Gastroesophageal sphincter (tissue), 4 donors: ENCODE results near the gene ACOT7. TPM values are rescaled to one million over a fixed set of nuclear protein-coding genes. Genes with fewer than 3 reads are reported as not detected.
"Not testable (repeated sequence)": the region's sequence is repeated elsewhere in the genome, so short reads cannot be mapped to it uniquely, and the experiment has no call there.

Experiments
- ATAC-seq: fragments of 150-250 bp; one replicate; pipeline ENCODE4 v1.9.1; 2016; ENCODE audit warnings: mild to moderate bottlenecking, moderate library complexity
- H3K27ac ChIP-seq, 4 donors: fragments of 200-600 bp; sonication (generic) in 3 of 4; 1 replicate in 3 of 4; 2 replicates in 1 of 4; pipeline ENCODE4 v1.5.1; 2016 to 2019
- H3K27me3 ChIP-seq: fragments of 200-600 bp; sonication (generic); one replicate; pipeline ENCODE4 v1.5.1; 2019
- H3K36me3 ChIP-seq, 2 donors: fragments of 200-600 bp; sonication (generic); one replicate each; pipeline ENCODE4 v1.5.1; 2019; ENCODE audit warnings: control low read depth in 1 of 2
- H3K4me1 ChIP-seq, 3 donors: fragments of 200-600 bp; sonication (generic); 1 replicate in 2 of 3; 2 replicates in 1 of 3; pipeline ENCODE4 v1.5.1; 2016 to 2019; ENCODE audit warnings: control low read depth in 2 of 3
- H3K4me3 ChIP-seq, 2 donors: fragments of 200-600 bp; sonication (generic); one replicate each; pipeline ENCODE4 v1.5.1; 2019; ENCODE audit warnings: mild to moderate bottlenecking in 1 of 2, moderate library complexity in 1 of 2
- H3K9me3 ChIP-seq, 3 donors: fragments of 200-600 bp; sonication (generic); one replicate each; pipeline ENCODE4 v1.5.1; 2017 to 2019; ENCODE audit warnings: control low read depth in 2 of 3
- EP300 ChIP-seq: sonication (generic); formaldehyde crosslinking; IDR thresholded peaks from one replicate; pipeline ENCODE4 v1.6.1; 2017; ENCODE audit warnings: antibody characterized with exemption, mild to moderate bottlenecking
- POLR2A ChIP-seq, 2 donors: fragments of 450-650 bp; IDR thresholded peaks; one replicate each; pipeline ENCODE4 v1.6.1; 2017; ENCODE audit warnings: antibody characterized with exemption in 2 of 2, mild to moderate bottlenecking in 2 of 2, moderate library complexity in 1 of 2
- POLR2AphosphoS5 ChIP-seq: sonication (generic); formaldehyde crosslinking; IDR thresholded peaks from one replicate; pipeline ENCODE4 v1.6.1; 2017; ENCODE audit warnings: antibody characterized with exemption
- WGBS, 2 donors: methylation state at CpG; one replicate each; pipeline ENCODE4 v1.1.5; 2018; ENCODE audit warnings: low coverage in 1 of 2; 5-methylcytosine and 5-hydroxymethylcytosine counted together
- total RNA-seq, 4 donors: library from RNA; depleted of rRNA; stranded (reverse); fragments of >200 nt; gene quantifications; one replicate each; pipeline ENCODE4 v1.1.0, GENCODE V29; 2016
- TF ChIP-seq, protein P1 (sequence below), 4 experiments: fragments of 200-600 bp in 2 of 4; fragments of 450-650 bp in 2 of 4; sonication (generic) in 1 of 4; IDR thresholded peaks; one replicate each; pipeline ENCODE4 v1.5.1; 2017 to 2019; ENCODE audit warnings: antibody characterized with exemption in 4 of 4, mild to moderate bottlenecking in 2 of 4, moderate library complexity in 2 of 4

The ACOT7 gene, protein sequence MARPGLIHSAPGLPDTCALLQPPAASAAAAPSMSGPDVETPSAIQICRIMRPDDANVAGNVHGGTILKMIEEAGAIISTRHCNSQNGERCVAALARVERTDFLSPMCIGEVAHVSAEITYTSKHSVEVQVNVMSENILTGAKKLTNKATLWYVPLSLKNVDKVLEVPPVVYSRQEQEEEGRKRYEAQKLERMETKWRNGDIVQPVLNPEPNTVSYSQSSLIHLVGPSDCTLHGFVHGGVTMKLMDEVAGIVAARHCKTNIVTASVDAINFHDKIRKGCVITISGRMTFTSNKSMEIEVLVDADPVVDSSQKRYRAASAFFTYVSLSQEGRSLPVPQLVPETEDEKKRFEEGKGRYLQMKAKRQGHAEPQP
- total RNA-seq = 10 to 100 TPM; 22.3 to 32.5 (median 25.0) TPM

DNA sequence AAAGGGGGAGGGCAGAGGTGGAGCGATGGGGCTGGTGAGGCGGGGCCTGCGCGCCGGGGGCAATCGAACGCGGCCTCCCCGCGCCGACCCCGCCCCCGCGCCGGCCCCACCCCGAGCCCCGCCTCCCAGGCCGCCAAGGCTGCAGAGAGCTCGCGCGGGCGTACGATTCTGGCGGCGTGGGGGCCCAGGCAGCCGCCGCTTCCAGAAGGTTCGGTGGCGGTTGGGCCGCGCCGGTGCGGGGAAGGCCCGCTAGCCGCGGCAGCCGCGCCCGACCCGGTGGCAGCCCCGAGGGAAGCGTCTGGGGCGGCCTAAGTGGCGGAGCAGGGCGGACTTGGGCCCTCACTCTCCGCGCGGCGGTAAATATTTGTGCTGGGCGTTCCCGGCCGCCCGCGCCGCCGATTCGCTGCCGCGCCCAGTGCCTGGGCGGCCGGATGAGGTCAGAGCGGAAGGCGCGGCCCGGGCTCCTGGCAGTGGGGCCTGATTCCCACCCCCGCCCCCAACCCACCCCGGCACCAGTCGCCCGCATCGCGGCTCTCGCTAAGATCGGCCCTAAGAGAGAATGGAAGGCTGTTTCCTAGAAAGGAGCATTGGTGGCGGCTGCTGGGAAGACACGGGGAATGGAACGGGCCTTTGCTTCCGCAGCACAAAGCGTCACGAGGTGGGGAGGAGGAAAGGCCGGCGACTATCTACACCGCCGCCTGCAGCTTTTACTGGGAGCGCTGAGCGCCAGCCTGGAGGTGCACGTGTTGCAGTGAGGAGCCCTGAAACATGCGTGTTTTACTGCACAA, at the start of gene ACOT7:
ACOT7 (minus strand) TSS at position 368 of the 788 bp plus-strand sequence. CDS start 368 bp downstream, outside the sequence.
- peaks cover 3 to 21% (median 6%) of the 10 kb centered on the region in 3 donors for H3K4me1 ChIP-seq
- peak; percentile 98 for ATAC-seq
- WGBS, 2 donors = no CpG with 5 or more reads among the region's 87 CpGs
- H3K27ac ChIP-seq = peak within 1 kb of the TSS; percentile 75 to 98 (median 94)
- H3K36me3 ChIP-seq = no peaks in the 10 kb centered on the region
- H3K27me3 ChIP-seq = no peaks in the 10 kb centered on the region
- no peak for TF ChIP-seq EP300
- TF ChIP-seq, protein P1, sequence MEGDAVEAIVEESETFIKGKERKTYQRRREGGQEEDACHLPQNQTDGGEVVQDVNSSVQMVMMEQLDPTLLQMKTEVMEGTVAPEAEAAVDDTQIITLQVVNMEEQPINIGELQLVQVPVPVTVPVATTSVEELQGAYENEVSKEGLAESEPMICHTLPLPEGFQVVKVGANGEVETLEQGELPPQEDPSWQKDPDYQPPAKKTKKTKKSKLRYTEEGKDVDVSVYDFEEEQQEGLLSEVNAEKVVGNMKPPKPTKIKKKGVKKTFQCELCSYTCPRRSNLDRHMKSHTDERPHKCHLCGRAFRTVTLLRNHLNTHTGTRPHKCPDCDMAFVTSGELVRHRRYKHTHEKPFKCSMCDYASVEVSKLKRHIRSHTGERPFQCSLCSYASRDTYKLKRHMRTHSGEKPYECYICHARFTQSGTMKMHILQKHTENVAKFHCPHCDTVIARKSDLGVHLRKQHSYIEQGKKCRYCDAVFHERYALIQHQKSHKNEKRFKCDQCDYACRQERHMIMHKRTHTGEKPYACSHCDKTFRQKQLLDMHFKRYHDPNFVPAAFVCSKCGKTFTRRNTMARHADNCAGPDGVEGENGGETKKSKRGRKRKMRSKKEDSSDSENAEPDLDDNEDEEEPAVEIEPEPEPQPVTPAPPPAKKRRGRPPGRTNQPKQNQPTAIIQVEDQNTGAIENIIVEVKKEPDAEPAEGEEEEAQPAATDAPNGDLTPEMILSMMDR (IDR thresholded peaks at IDR 0.05) = peak in 3 of 4 experiments; percentile 7 to 56 (median 13)
- TF ChIP-seq POLR2A (IDR thresholded peaks at IDR 0.05) = peak; percentile 74 to 87
- peak; percentile 33 for TF ChIP-seq POLR2AphosphoS5
- H3K9me3 ChIP-seq = no peaks in the 10 kb centered on the region
- H3K4me3 ChIP-seq = peak within 1 kb of the TSS; percentile 41 to 63

DNA sequence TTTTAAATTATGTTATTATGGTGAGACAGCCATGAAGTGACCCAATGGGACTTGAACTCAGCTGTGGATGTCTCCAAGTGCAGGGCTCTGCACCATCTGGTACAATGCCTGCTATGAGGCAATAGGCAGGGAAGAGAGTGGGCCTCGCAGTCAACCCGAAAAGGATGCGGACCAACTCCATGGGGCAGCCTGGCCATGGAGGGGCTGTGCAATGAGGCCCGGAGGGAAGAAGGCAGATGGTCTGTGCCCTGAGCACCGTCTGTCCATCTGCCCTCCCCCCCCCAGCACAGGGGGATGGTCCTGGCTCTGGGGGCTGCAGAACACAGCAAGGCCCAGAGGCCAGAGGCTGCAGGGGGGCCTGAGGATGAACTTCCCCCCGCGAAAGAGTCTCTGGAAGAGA, 48.0 kb upstream of the ACOT7 start:
- Histone ChIP-seq H3K4me3 (no peak overlapping the region), H3K27me3 (peaks cover 92% of the 10 kb centered on the region), H3K36me3 (no peaks in the 10 kb centered on the region), H3K27ac (no peak overlapping the region), H3K4me1 (peaks cover 0 to 11% (median 5%) of the 10 kb centered on the region in 3 donors), H3K9me3 (no peaks in the 10 kb centered on the region)
- TF ChIP-seq EP300 = no peak
- TF ChIP-seq POLR2A (IDR thresholded peaks at IDR 0.05) = no peak
- no peak for TF ChIP-seq POLR2AphosphoS5
- TF ChIP-seq, protein P1 (IDR thresholded peaks at IDR 0.05) = no peak
- 60% methylated on average over 2 of the region's 7 CpGs; no CpG with 5 or more reads in 1 of the 2 donors for WGBS, 2 donors
- no peak for ATAC-seq

DNA sequence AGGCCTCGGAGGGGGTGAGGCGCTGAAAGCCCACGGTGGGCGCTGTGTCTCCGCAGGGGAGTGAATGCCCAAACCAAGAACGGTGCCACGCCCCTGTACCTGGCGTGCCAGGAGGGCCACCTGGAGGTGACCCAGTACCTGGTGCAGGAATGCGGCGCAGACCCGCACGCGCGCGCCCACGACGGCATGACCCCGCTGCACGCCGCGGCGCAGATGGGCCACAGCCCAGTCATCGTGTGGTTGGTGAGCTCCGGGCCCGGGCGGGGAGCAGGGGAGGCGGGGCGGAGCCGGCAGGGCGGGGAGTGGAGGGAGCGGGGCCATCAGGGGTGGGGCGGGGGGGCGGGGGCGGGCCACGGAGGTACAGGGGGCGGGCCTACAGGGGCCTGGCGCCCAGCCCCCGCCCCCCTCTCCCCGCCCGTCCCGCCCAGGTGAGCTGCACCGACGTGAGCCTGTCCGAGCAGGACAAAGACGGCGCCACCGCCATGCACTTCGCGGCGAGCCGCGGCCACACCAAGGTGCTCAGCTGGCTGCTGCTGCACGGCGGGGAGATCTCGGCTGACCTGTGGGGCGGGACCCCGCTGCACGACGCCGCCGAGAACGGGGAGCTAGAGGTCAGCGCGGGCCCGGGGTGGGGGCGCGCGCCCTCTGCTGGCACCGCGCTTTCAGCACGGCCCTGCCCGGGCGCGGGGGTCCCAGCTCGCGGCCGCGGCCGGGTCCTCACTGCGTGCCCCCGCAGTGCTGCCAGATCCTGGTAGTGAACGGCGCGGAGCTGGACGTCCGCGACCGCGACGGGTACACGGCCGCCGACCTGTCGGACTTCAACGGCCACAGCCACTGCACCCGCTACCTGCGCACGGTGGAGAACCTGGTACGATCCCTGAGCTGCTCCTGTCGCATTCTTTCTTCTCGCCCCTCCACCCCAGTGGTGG, 46.9 kb upstream of the ACOT7 start:
- peak overlapping the region in 1 of 2 donors; percentile 23 for H3K4me3 ChIP-seq
- ATAC-seq = no peak

DNA sequence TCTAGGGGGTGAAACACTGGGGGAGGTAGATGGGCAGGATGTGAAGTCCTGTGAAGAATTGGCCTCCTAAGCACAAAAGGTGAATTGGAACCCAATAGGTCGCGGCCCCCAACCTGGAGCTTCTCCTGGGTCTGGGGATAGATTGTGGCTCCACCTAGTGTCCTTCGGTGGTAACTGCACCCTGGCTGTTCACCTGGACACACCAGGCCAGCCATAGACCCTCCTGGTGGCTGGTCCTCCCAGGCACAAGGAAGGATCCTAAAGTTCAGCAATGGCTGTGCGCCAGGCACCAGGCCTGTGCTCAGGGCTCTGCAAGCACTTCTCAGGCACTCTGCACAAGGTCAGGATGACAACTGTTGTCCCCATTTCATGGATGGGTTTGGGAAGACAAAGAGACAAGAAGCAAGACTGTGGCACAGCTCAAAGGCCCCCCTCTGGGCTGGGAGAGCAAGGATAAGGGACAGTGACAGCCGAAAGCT, 44.5 kb upstream of the ACOT7 start:
- no peak overlapping the region for H3K4me3 ChIP-seq
- H3K27me3 ChIP-seq = peaks cover 79% of the 10 kb centered on the region
- WGBS, 2 donors = 0% methylated on average over 2 of the region's 5 CpGs; no CpG with 5 or more reads in 1 of the 2 donors
- no peaks in the 10 kb centered on the region for H3K9me3 ChIP-seq
- H3K36me3 ChIP-seq = no peaks in the 10 kb centered on the region
- TF ChIP-seq POLR2A (IDR thresholded peaks at IDR 0.05) = no peak
- TF ChIP-seq, protein P1 (IDR thresholded peaks at IDR 0.05) = peak in 3 of 4 experiments; percentile 79 to 93 (median 85)
- peaks cover 0 to 11% (median 5%) of the 10 kb centered on the region in 3 donors for H3K4me1 ChIP-seq
- no peak for ATAC-seq
- H3K27ac ChIP-seq = no peak overlapping the region

More for the DNA sequence above, 46.9 kb upstream of the ACOT7 start:
- no peaks in the 10 kb centered on the region for H3K9me3 ChIP-seq
- peaks cover 89% of the 10 kb centered on the region for H3K27me3 ChIP-seq
- 18% methylated on average over 4 of the region's 101 CpGs; no CpG with 5 or more reads in 1 of the 2 donors for WGBS, 2 donors
- TF ChIP-seq EP300 = no peak
- no peak for TF ChIP-seq POLR2AphosphoS5
- TF ChIP-seq, protein P1 (IDR thresholded peaks at IDR 0.05) = peak in 1 of 4 experiments; percentile 48
- TF ChIP-seq POLR2A (IDR thresholded peaks at IDR 0.05) = no peak
- H3K36me3 ChIP-seq = no peaks in the 10 kb centered on the region
- H3K27ac ChIP-seq = no peak overlapping the region
- peaks cover 0 to 11% (median 5%) of the 10 kb centered on the region in 3 donors for H3K4me1 ChIP-seq

DNA sequence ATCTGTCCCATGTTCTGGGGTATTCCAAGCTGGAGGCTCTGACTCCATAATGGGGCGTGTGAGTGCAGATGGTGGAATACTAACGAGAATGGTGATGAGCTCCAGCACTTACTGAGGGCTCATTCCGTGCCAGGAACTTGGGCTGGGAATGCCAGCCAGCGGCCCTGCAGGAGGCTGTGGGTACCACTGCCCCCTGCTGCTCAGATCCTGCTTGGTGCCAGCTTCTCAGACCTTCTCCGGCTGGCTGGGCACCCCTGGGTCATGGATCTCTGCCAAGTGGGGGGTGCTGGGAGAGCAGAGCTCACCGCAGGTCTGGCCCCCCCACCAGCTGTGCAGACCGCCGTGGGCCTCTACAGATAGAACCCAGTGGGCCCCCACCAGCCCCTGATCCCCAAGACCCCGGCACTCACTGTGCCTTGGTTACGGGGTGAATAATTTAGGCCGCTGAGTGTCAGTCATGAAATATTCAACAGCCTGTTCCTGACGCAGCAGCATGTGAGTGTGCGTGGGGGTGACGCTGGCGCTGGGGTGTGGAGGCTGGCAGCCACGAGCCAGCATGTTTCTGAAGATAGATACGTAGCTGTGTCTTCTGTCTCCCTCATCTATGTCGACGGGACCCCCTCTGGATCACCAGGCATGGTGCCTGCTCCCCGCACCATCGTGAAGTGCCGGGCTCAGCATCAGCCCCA, 43.6 kb upstream of the ACOT7 start:
- WGBS, 2 donors = 35% methylated on average over 4 of the region's 22 CpGs; no CpG with 5 or more reads in 1 of the 2 donors
- not testable (repeated sequence) for H3K27ac ChIP-seq, H3K9me3 ChIP-seq, ATAC-seq, H3K4me3 ChIP-seq, H3K36me3 ChIP-seq
- peaks cover 0 to 11% (median 5%) of the 10 kb centered on the region in 3 donors for H3K4me1 ChIP-seq
- peaks cover 71% of the 10 kb centered on the region for H3K27me3 ChIP-seq

DNA sequence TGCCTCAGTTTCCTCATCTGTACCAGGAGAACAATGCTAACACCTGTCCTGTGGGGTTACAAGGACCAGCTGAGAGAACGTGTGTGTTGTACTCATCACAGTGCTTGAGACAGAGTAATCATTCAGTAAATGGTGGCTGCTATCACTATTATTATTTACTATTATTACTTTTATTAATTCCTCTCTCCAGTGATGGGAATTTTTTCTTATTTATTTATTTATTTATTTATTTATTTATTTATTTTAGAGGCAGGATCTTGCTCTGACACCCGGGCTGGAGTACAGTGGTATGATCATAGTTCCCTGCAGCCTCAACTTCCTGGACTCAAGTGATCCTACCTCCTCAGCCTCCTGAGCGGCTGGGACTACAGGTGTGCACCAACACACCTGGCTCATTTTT, 42.7 kb upstream of the ACOT7 start:
- 69 to 78% methylated on average over 2 to 3 of the region's 3 CpGs for WGBS, 2 donors
- H3K27me3 ChIP-seq = peaks cover 68% of the 10 kb centered on the region

More for the DNA sequence above, 42.7 kb upstream of the ACOT7 start:
- H3K9me3 ChIP-seq, ATAC-seq, H3K4me3 ChIP-seq, H3K36me3 ChIP-seq, H3K27ac ChIP-seq: not testable (repeated sequence)
- peaks cover 0 to 11% (median 5%) of the 10 kb centered on the region in 3 donors for H3K4me1 ChIP-seq
